ENCODE data around the gene KIF3A.

Gene KIF3A

GRCh38 chr5:132765311-132766019 is 28.1 kb upstream of the KIF3A start:
- no peak overlapping the region for H3K4me3 ChIP-seq (ENCODE audit: low read length)
- DNase-seq (ENCODE audit: low read depth): no peak
- TF ChIP-seq CTCF (conservative IDR thresholded peaks at IDR 0.05; ENCODE audit: low read depth, low read length): no peak

DNA sequence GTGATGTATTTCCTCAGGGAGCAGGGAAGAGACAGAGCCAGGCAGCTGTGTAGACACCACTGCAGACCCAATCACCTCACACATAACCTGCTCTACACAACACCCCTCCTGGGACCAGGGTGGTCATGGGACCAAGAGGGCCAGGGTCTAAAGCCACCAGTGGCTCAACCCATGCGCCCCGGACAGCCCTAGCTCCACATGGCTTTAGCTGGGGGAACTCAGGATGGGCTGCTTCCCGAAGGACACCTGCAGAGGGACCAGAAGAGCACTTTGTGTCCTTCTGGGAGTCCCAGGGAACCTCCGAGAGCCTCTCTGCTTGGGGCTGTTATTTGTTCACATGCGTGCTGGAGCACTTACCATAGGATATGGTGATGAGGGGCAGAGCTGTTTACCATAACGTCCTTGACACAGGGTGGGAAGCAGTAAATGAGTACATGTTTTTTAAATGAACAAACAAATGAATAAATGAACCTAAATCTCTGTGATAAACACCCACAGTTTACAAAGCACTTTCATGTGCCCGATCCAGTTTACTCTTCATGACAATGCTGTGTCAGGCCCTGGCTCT is 27.4 kb upstream of the KIF3A start:
- no peak for DNase-seq (ENCODE audit: low read depth)
- no peak overlapping the region for H3K4me3 ChIP-seq (ENCODE audit: low read length)
- TF ChIP-seq CTCF (conservative IDR thresholded peaks at IDR 0.05; ENCODE audit: low read depth, low read length): no peak

DNA sequence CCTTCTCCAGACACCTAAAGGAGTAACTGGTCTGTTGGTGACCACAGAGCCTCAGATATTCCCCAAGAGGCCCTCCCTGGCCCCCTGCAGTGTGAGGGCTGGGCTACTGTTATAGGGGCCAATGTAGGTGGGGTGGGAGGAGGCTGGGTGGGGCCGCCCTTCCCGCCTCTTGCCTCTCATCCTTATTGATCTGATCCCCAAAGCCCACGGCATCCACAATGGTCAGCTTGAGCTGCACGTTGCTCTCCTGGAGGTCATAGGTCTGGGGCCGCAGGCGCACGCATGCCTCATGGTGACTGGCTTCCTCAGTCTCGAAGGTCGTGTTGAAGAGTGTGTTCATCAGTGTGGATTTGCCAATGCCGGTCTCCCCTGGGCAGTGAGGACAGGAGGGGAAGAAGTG is 26.7 kb upstream of the KIF3A start:
- no peak for TF ChIP-seq CTCF (conservative IDR thresholded peaks at IDR 0.05; ENCODE audit: low read depth, low read length)
- DNase-seq (ENCODE audit: low read depth): no peak
- H3K4me3 ChIP-seq (ENCODE audit: low read length): no peak overlapping the region

DNA sequence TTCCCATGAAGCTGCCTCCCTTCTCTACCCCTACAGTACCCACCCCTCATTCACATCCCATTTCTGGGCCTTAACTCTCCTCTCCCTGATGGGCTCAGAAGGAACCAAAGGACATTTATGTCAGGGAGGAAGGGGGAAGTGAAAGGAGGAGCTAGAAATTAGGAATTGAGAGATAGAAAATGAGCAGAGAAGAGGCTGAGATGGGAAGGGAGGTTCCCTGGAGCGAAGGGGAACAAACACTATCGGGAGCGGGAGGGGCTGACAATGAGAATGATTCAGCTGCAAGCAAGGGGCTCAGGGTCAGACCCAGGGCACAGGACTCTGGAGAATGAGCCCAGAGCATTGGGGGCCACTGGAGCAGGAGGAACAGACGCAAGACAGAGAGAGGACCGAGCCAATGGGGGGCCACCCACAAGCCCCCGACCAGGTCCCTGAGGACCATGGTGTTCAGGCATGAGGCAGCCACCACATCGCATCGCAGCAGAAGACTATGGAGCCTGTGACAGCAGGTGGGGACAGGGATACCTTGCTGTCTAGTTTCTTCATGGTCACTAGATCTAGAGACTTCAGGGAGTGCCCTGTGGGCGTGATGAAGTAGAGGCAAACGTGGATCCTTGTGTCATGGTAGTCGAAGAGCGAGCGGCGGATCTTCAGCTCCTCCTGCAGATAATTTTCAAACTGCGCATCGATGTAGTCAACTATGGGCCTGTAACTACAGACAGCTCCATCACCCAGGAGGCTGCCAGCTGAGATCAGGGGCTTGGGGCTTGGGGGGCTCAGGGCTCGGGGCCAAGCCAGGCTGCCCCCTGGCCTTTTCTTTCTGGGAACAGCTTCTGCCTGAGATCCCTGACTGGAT is 26.1 kb upstream of the KIF3A start:
- H3K4me3 ChIP-seq (ENCODE audit: low read length): no peak overlapping the region
- no peak for TF ChIP-seq CTCF (conservative IDR thresholded peaks at IDR 0.05; ENCODE audit: low read depth, low read length)
- DNase-seq (ENCODE audit: low read depth): no peak

DNA sequence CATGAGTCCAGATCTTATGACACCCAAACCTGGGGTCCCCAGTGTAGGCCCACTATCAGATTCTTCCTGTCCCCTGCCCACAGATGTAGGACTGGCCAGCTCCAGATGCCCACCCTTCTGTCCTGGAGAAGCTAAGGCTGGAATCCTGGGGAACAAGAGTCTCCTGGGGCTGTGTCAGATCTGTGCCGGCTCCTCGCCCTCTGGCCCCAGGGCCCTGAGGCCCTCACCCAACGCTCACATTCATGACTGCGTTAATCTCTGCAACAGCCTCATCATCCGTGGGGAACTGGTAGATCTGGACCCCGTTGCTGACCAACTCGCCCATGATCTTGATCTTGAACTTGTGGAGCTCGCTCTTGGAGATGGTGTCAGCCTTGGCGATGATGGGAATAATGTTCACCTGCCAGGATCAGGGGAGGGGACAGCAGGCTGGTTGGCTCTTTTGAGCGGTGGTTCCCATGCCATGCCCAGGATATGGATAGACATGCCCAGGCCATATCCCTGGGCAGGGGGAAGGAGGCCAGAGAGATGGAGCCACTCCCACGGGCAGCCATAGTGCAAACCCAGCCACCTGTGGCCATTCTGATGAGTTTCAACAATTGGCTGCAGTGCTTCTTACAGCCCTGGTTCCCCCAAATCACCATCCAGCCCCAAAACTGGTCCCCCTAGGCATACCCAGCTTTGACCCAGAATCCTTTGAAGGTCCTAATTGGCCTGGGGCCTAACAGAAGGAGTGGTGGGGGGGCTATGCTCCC is 25.1 kb upstream of the KIF3A start:
- H3K4me3 ChIP-seq (ENCODE audit: low read length): no peak overlapping the region
- no peak for DNase-seq (ENCODE audit: low read depth)
- no peak for TF ChIP-seq CTCF (conservative IDR thresholded peaks at IDR 0.05; ENCODE audit: low read depth, low read length)

DNA sequence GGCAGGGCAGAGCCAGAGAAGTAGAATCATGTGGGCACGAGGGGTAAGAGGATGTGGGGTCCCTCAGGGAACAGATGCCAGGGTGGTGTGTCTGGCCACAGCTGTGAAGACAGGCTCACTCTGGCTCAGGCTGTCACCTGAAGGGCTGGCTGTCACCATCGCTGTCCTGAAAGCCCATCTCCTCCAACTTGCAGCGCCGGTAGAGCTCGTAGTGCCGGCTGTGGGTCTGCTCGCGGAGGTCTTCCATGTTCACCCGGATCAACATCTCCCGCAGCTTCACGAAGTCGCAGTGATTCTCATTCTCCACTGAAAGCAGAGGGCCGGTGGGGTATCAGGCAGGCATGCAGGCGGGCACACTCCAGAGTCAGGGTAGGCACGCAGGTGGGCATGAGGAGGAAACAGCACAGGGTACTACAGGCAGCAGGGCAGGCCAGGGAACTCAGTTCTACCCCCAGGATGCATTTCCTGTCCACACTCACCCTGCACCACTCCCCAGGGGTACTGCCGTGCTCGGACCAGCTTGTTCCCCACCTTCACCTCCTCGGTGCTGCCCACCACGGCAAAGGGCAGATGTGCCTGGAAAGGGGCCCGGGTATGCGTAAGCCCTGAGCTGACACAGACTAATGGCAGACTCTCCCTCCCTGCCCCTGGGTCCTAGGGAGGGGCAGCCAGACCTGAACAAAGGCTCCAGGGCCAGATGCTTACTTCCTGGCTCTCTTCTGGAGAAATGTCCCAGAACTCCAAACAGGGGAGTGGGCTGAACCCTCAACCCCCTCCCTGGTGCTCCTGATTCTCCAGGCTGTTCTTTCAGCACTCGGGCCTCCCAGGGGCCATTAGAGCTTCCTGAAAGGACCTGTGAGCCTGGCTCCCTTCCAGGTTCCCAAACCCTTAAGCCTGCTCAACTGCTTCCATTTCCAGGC is 24.2 kb upstream of the KIF3A start:
- no peak for DNase-seq (ENCODE audit: low read depth)
- TF ChIP-seq CTCF (conservative IDR thresholded peaks at IDR 0.05; ENCODE audit: low read depth, low read length): no peak
- H3K4me3 ChIP-seq (ENCODE audit: low read length): no peak overlapping the region
